Stimulated activated CD8-positive, alpha-beta memory T cell treated with anti-CD3 and anti-CD28 coated beads, Interleukin-4, amount 100 ng/mL, for 4 hours (primary cell): ENCODE measurements around the gene RBBP7.

Source experiments
- DNase-seq, 2 donors: peaks; one replicate each; pipeline ENCODE4 v3.0.0-alpha.2; 2020; ENCODE audit warnings: low read depth in 2 of 2, low spot score in 1 of 2

Gene RBBP7

GRCh38 chrX:16827225-16827624 lies 42.9 kb downstream of the RBBP7 start:
- no peak for DNase-seq

- no peak for DNase-seq
These were observed 44.0 kb downstream of the RBBP7 start for GRCh38 chrX:16826207-16826606.

- no peak for DNase-seq
These were observed 44.7 kb downstream of the RBBP7 start for GRCh38 chrX:16825264-16826035.

- DNase-seq = no peak
These were observed 47.4 kb downstream of the RBBP7 start for GRCh38 chrX:16822723-16823122.

- DNase-seq = no peak
These were observed 50.5 kb downstream of the RBBP7 start for GRCh38 chrX:16819634-16820033.

GRCh38 chrX:16814597-16814996 lies 55.6 kb downstream of the RBBP7 start:
- DNase-seq = no peak

- DNase-seq = no peak
These were observed 62.1 kb downstream of the RBBP7 start for GRCh38 chrX:16807976-16808542.

- no peak for DNase-seq
These were observed 62.6 kb downstream of the RBBP7 start for GRCh38 chrX:16807548-16807947.

- no peak for DNase-seq
These were observed 65.2 kb downstream of the RBBP7 start for GRCh38 chrX:16804923-16805464.

GRCh38 chrX:16797841-16798240 lies 72.3 kb downstream of the RBBP7 start:
- DNase-seq = no peak

- no peak for DNase-seq
These were observed 72.8 kb downstream of the RBBP7 start for GRCh38 chrX:16797358-16797757.

GRCh38 chrX:16796298-16796697 lies 73.9 kb downstream of the RBBP7 start:
- no peak for DNase-seq
